ENCODE results near the gene ABHD17B. TPM values are rescaled to one million over a fixed set of nuclear protein-coding genes. Genes with fewer than 3 reads are reported as not detected.

Gene ABHD17B
- total RNA-seq, 1 experiment from 2014 or later = 21.1 TPM

GRCh38 chr9:71879644-71880174 is 31.3 kb downstream of the ABHD17B start:
- DNase-seq (ENCODE audit: low read depth, low spot score) = no peak
- Histone ChIP-seq H3K27me3 (ENCODE audit: control insufficient read depth, insufficient read depth, low read length) (no peaks in the 10 kb centered on the region), H3K27ac (ENCODE audit: low read length) (no peak overlapping the region), H3K9me3 (ENCODE audit: control insufficient read depth, insufficient read depth, low read depth, low read length) (peaks cover 20% of the 10 kb centered on the region; the same call in 1 of the 2 replicates), H3K4me3 (ENCODE audit: low read depth in 2 of 2, low read length in 2 of 2) (no peak overlapping the region), H3K4me1 (ENCODE audit: control insufficient read depth, insufficient read depth, low read length) (no peaks in the 10 kb centered on the region), H3K36me3 (ENCODE audit: control insufficient read depth, insufficient read depth, low read length) (no peaks in the 10 kb centered on the region)
- CTCF ChIA-PET = no interaction called here
- TF ChIP-seq SIN3A (IDR thresholded peaks at IDR 0.05; ENCODE audit: borderline replicate concordance, insufficient read depth, low read depth, low read length) (no peak), CTCF (IDR thresholded peaks at IDR 0.05) (no peak), TCF7L2 (IDR thresholded peaks at IDR 0.05; ENCODE audit: low read depth, low read length) (no peak), POLR2AphosphoS5 (IDR thresholded peaks at IDR 0.05; ENCODE audit: low read depth, low read length) (no peak), REST (IDR thresholded peaks at IDR 0.05; ENCODE audit: insufficient read depth in 1 of 2, low read depth in 2 of 2, low read length in 1 of 2) (no peak)
- no peak for ATAC-seq
- in situ Hi-C loops (cut with HindIII; ENCODE audit: low pct_unique_long_range_greater_than_20kb, low sequenced_read_pairs) = no loop called here
- BruUV-seq (replicated peaks) = no TSS peak
- intact Hi-C loops (cut with micrococcal nuclease; ENCODE audit: unreplicated experiment) = no loop called here
- POLR2A ChIA-PET = no interaction called here

- TF ChIP-seq REST (IDR thresholded peaks at IDR 0.05; ENCODE audit: insufficient read depth in 1 of 2, low read depth in 2 of 2, low read length in 1 of 2) (no peak), CTCF (IDR thresholded peaks at IDR 0.05) (no peak), TCF7L2 (IDR thresholded peaks at IDR 0.05; ENCODE audit: low read depth, low read length) (no peak), POLR2AphosphoS5 (IDR thresholded peaks at IDR 0.05; ENCODE audit: low read depth, low read length) (no peak), SIN3A (IDR thresholded peaks at IDR 0.05; ENCODE audit: borderline replicate concordance, insufficient read depth, low read depth, low read length) (no peak)
- ChIA-PET POLR2A (no interaction called here), CTCF (no interaction called here)
- Histone ChIP-seq H3K9me3 (ENCODE audit: control insufficient read depth, insufficient read depth, low read depth, low read length) (peaks cover 15% of the 10 kb centered on the region; the same call in 1 of the 2 replicates), H3K27me3 (ENCODE audit: control insufficient read depth, insufficient read depth, low read length) (no peaks in the 10 kb centered on the region), H3K27ac (ENCODE audit: low read length) (no peak overlapping the region), H3K36me3 (ENCODE audit: control insufficient read depth, insufficient read depth, low read length) (no peaks in the 10 kb centered on the region), H3K4me1 (ENCODE audit: control insufficient read depth, insufficient read depth, low read length) (no peaks in the 10 kb centered on the region), H3K4me3 (ENCODE audit: low read depth in 2 of 2, low read length in 2 of 2) (no peak overlapping the region)
- in situ Hi-C loops (cut with HindIII; ENCODE audit: low pct_unique_long_range_greater_than_20kb, low sequenced_read_pairs) = no loop called here
- ATAC-seq (no peak), DNase-seq (ENCODE audit: low read depth, low spot score) (no peak)
- intact Hi-C loops (cut with micrococcal nuclease; ENCODE audit: unreplicated experiment) = no loop called here
- BruUV-seq (replicated peaks) = no TSS peak
Observed at GRCh38 chr9:71878327-71879274, 32.4 kb downstream of the ABHD17B start.

All from Panc1 (cell line).